Measurements from ENCODE around the gene FLT1.

DNA sequence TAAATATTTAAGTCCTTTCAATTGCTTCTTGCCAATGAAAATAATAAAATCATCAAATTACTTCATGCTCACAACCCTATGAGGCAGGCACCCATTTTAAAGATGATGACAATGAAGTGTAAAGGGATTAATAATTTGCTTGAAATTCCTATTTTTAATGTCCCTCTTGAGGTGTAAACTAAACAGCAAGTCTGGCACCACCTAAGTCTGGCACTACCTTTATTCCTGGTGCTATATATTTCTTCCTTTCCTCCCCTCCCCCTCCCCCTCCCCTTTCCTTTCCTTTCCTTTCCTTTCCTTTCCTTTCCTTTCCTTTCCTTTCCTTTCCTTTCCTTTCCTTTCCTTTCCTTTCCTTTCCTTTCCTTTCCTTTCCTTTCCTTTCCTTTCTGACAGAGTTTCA is 42.2 kb downstream of the FLT1 start:
- TF ChIP-seq, protein P1, sequence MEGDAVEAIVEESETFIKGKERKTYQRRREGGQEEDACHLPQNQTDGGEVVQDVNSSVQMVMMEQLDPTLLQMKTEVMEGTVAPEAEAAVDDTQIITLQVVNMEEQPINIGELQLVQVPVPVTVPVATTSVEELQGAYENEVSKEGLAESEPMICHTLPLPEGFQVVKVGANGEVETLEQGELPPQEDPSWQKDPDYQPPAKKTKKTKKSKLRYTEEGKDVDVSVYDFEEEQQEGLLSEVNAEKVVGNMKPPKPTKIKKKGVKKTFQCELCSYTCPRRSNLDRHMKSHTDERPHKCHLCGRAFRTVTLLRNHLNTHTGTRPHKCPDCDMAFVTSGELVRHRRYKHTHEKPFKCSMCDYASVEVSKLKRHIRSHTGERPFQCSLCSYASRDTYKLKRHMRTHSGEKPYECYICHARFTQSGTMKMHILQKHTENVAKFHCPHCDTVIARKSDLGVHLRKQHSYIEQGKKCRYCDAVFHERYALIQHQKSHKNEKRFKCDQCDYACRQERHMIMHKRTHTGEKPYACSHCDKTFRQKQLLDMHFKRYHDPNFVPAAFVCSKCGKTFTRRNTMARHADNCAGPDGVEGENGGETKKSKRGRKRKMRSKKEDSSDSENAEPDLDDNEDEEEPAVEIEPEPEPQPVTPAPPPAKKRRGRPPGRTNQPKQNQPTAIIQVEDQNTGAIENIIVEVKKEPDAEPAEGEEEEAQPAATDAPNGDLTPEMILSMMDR (IDR thresholded peaks at IDR 0.05), result no peak
- no peak for TF ChIP-seq POLR2A (IDR thresholded peaks at IDR 0.05)
- no peak for TF ChIP-seq POLR2AphosphoS5 (IDR thresholded peaks at IDR 0.05)

Data from breast epithelium (tissue), 3 donors.